Body of pancreas (tissue), 4 donors: ENCODE measurements around the gene DDA1. TPM values are rescaled to one million over a fixed set of nuclear protein-coding genes. Genes with fewer than 3 reads are reported as not detected.
A peak's percentile ranks its signal among the peaks of the same experiment; 100 is the strongest.

ENCODE experiments used
- ATAC-seq: fragments of 150-250 bp; one replicate; pipeline ENCODE4 v1.9.1; 2016
- DNase-seq, 4 donors: peaks; one replicate each; pipeline ENCODE4 v3.0.0-alpha.2; 2019
- H3K27ac ChIP-seq, 4 donors: fragments of 200-600 bp; sonication (generic); 1 replicate in 3 of 4; 2 replicates in 1 of 4; pipeline versions ENCODE4 v1.5.1 to v1.6.1; 2016 to 2019; ENCODE audit warnings: mild to moderate bottlenecking in 1 of 4, mixed read lengths in 1 of 4, moderate library complexity in 1 of 4
- H3K27me3 ChIP-seq, 2 donors: fragments of 200-600 bp; sonication (generic); one replicate each; pipeline ENCODE4 v1.6.0; 2016; ENCODE audit warnings: mild to moderate bottlenecking in 1 of 2
- H3K36me3 ChIP-seq, 2 donors: fragments of 200-600 bp; sonication (generic); replicated peaks in 1 of 2; 2 replicates each; pipeline ENCODE4 v1.5.1; 2016; ENCODE audit warnings: low read depth in 2 of 2; ENCODE audit not compliant: insufficient read depth in 1 of 2
- H3K4me1 ChIP-seq: fragments of 200-600 bp; sonication (generic); one replicate; pipeline ENCODE4 v1.6.0; 2016
- H3K4me3 ChIP-seq, 2 donors: fragments of 200-600 bp; sonication (generic); 1 replicate in 1 of 2; 2 replicates in 1 of 2; pipeline ENCODE4 v1.5.1; 2016 to 2019
- H3K9me3 ChIP-seq, 3 donors: fragments of 200-600 bp; sonication (generic); 1 replicate in 2 of 3; 2 replicates in 1 of 3; pipeline ENCODE4 v1.5.1; 2016
- CTCF ChIP-seq, 7 experiments: fragments of 450-650 bp in 4 of 7; fragments of 200-600 bp in 3 of 7; sonication (generic) in 3 of 7; IDR thresholded peaks; one replicate each; pipeline ENCODE4 v1.5.1; 2016 to 2019; ENCODE audit warnings: antibody characterized with exemption in 7 of 7
- POLR2A ChIP-seq, 3 donors: fragments of 450-650 bp; IDR thresholded peaks; one replicate each; pipeline ENCODE4 v1.6.1; 2016; ENCODE audit warnings: antibody characterized with exemption in 3 of 3, mild to moderate bottlenecking in 2 of 3
- WGBS, 2 donors: methylation state at CpG; one replicate each; pipeline ENCODE4 v1.1.5; 2017; 5-methylcytosine and 5-hydroxymethylcytosine counted together
- intact Hi-C: fragments of 100-400 bp; cut with DNase I; formaldehyde crosslinking; loops from one replicate; pipeline ENCODE4 v1.15.1; 2023
- total RNA-seq, 2 donors: library from RNA; depleted of rRNA; stranded (reverse); fragments of >200 nt; gene quantifications; one replicate each; pipeline ENCODE4 v1.1.0, GENCODE V29; 2016

Gene DDA1
- total RNA-seq, 2 donors from 2014 or later = 3.3 to 6.2 TPM

GRCh38 chr19:17285415-17286135 is 23.8 kb upstream of the DDA1 start:
- Histone ChIP-seq H3K9me3 (no peaks in the 10 kb centered on the region), H3K4me3 (no peak overlapping the region), H3K27me3 (peaks cover 0 to 10% of the 10 kb centered on the region in 2 donors), H3K27ac (no peak overlapping the region), H3K4me1 (peaks cover 17% of the 10 kb centered on the region), H3K36me3 (no peaks in the 10 kb centered on the region)
- 82 to 85% methylated on average over 15 to 18 of the region's 18 CpGs for WGBS, 2 donors
- ATAC-seq (no peak), DNase-seq (no peak)
- no peak for TF ChIP-seq CTCF (IDR thresholded peaks at IDR 0.05)
- TF ChIP-seq POLR2A (IDR thresholded peaks at IDR 0.05) = no peak
- intact Hi-C loops = no loop called here

- TF ChIP-seq POLR2A (IDR thresholded peaks at IDR 0.05) (no peak), CTCF (IDR thresholded peaks at IDR 0.05) (no peak)
- Histone ChIP-seq H3K27ac (no peak overlapping the region), H3K27me3 (peaks cover 0 to 10% of the 10 kb centered on the region in 2 donors), H3K36me3 (no peaks in the 10 kb centered on the region), H3K4me3 (no peak overlapping the region), H3K4me1 (peaks cover 17% of the 10 kb centered on the region), H3K9me3 (no peaks in the 10 kb centered on the region)
- WGBS, 2 donors = 78% methylated on average over 11 of the region's 11 CpGs; no CpG with 5 or more reads in 1 of the 2 donors
- intact Hi-C loops = no loop called here
- no peak for DNase-seq
- no peak for ATAC-seq
Measured at GRCh38 chr19:17286263-17286662, 23.1 kb upstream of the DDA1 start.

GRCh38 chr19:17286752-17287151 is 22.6 kb upstream of the DDA1 start:
- H3K4me3 ChIP-seq = no peak overlapping the region
- no peaks in the 10 kb centered on the region for H3K9me3 ChIP-seq
- ATAC-seq (no peak), DNase-seq (no peak)
- H3K27ac ChIP-seq = no peak overlapping the region
- 74 to 79% methylated on average over 9 of the region's 9 CpGs for WGBS, 2 donors
- H3K27me3 ChIP-seq = peaks cover 0 to 6% of the 10 kb centered on the region in 2 donors
- intact Hi-C loops = no loop called here
- no peaks in the 10 kb centered on the region for H3K36me3 ChIP-seq
- TF ChIP-seq POLR2A (IDR thresholded peaks at IDR 0.05) (no peak), CTCF (IDR thresholded peaks at IDR 0.05) (no peak)
- peaks cover 12% of the 10 kb centered on the region for H3K4me1 ChIP-seq

GRCh38 chr19:17289489-17289888 is 19.9 kb upstream of the DDA1 start:
- peak; percentile 53 to 72 (median 67) for DNase-seq
- no peak for ATAC-seq

More at GRCh38 chr19:17289489-17289888, 19.9 kb upstream of the DDA1 start:
- H3K4me1 ChIP-seq = no peaks in the 10 kb centered on the region
- no peak overlapping the region for H3K27ac ChIP-seq
- intact Hi-C loops = no loop called here
- H3K4me3 ChIP-seq = no peak overlapping the region
- WGBS, 2 donors = 17 to 25% methylated on average over 13 to 22 of the region's 22 CpGs
- no peaks in the 10 kb centered on the region for H3K36me3 ChIP-seq
- no peaks in the 10 kb centered on the region for H3K9me3 ChIP-seq
- TF ChIP-seq CTCF (IDR thresholded peaks at IDR 0.05) = no peak
- TF ChIP-seq POLR2A (IDR thresholded peaks at IDR 0.05) = no peak
- H3K27me3 ChIP-seq = no peaks in the 10 kb centered on the region
